Ovary (tissue), 9 donors: ENCODE data around the gene TNPO2. TPM values are rescaled to one million over a fixed set of nuclear protein-coding genes. Genes with fewer than 3 reads are reported as not detected.

ENCODE experiments used
- DNase-seq, 5 donors: peaks; one replicate each; pipeline ENCODE4 v3.0.0-alpha.2; 2019 to 2020
- H3K27ac ChIP-seq, 2 donors: fragments of 200-600 bp; one replicate each; pipeline versions ENCODE4 v1.5.1 to v1.8.0; 2019 to 2022
- H3K27me3 ChIP-seq: fragments of 200-600 bp; one replicate; pipeline ENCODE4 v1.8.0; 2022
- H3K36me3 ChIP-seq: fragments of 200-600 bp; sonication (generic); one replicate; pipeline ENCODE4 v1.5.1; 2019
- H3K4me1 ChIP-seq: one replicate; pipeline ENCODE4 v1.8.1; 2013; ENCODE audit warnings: mild to moderate bottlenecking, moderate library complexity; ENCODE audit not compliant: insufficient read depth
- H3K4me3 ChIP-seq: fragments of 200-600 bp; sonication (generic); one replicate; pipeline ENCODE4 v1.5.1; 2017
- H3K9me3 ChIP-seq, 2 donors: fragments of 200-600 bp in 1 of 2; sonication (generic) in 1 of 2; one replicate each; pipeline versions ENCODE4 v1.5.1 to v1.8.1; 2013 to 2019; ENCODE audit warnings: mild to moderate bottlenecking in 1 of 2, moderate library complexity in 1 of 2
- CTCF ChIP-seq, 3 donors: fragments of 450-650 bp in 2 of 3; fragments of 200-600 bp in 1 of 3; IDR thresholded peaks; one replicate each; pipeline versions ENCODE4 v1.5.1 to v1.8.0; 2016 to 2022; ENCODE audit warnings: antibody characterized with exemption in 3 of 3, mild to moderate bottlenecking in 1 of 3
- EP300 ChIP-seq: sonication (generic); formaldehyde crosslinking; IDR thresholded peaks from one replicate; pipeline ENCODE4 v1.6.1; 2017; ENCODE audit warnings: antibody characterized with exemption
- POLR2A ChIP-seq: fragments of 450-650 bp; IDR thresholded peaks from one replicate; pipeline ENCODE4 v1.6.1; 2017; ENCODE audit warnings: antibody characterized with exemption, mild to moderate bottlenecking, moderate library complexity
- WGBS, 3 donors: extraction: QIAGEN DNeasy Blood & Tissue Kit in 1 of 3; methylation state at CpG; one replicate each; pipeline versions ENCODE4 v1.1.5 to v1.1.7; 2013 to 2017; 5-methylcytosine and 5-hydroxymethylcytosine counted together
- intact Hi-C, 4 donors: fragments of 100-400 bp; cut with DNase I; formaldehyde crosslinking; loops; one replicate each; pipeline versions ENCODE4 v1.11.0 to v1.15.1; 2022 to 2023
- polyA plus RNA-seq, 2 donors: library from polyadenylated mRNA; stranded (reverse); fragments of 200-250 nt in 1 of 2; fragments of 350-450 nt in 1 of 2; fragmentation: Illumina TruSeq in 1 of 2; extraction: RNeasy Lipid Tissue Mini Kit (QIAGEN cat#74804) in 1 of 2; gene quantifications; one replicate each; pipeline ENCODE4 v1.2.3, GENCODE V29; 2013 to 2014
- total RNA-seq, 7 donors: library from RNA; depleted of rRNA in 2 of 7; stranded (reverse); fragments of >200 nt in 2 of 7; fragmentation: NEBNext Ultra II Directional in 3 of 7; extraction: Animal tissue kit (Norgen Biotek cat#: 25700) in 3 of 7; gene quantifications; one replicate each; pipeline versions ENCODE4 v1.1.0 to v1.2.4, GENCODE V29; 2016 to 2023
- donor health status: DM: no; HTN: no; CAD: no; lungs with moderate emphysema.
- donor health status: DM: no; HTN: no; CAD: no.
- donor health status: Bipolar disorder and iron deficiency.
- donor health status: DM: yes; HTN: yes; CAD: no.
- donor health status: DM: no; HTN: no; CAD: no.
- donor health status: DM: yes; HTN: yes; CAD: no.

The TNPO2 gene
- total and polyA plus RNA-seq, 9 donors = 41.5 to 109 (median 75.7) TPM

- Histone ChIP-seq H3K27ac (no peak overlapping the region), H3K36me3 (no peaks in the 10 kb centered on the region), H3K27me3 (no peaks in the 10 kb centered on the region), H3K4me3 (no peak overlapping the region), H3K9me3 (no peaks in the 10 kb centered on the region), H3K4me1 (no peaks in the 10 kb centered on the region)
- TF ChIP-seq POLR2A (no peak), CTCF (IDR thresholded peaks at IDR 0.05) (no peak), EP300 (no peak)
- 87 to 89% (median 87%) methylated on average over 17 of the region's 17 CpGs for WGBS, 3 donors
- DNase-seq = no peak
- intact Hi-C loops = no loop called here
Observed at GRCh38 chr19:12711187-12711586, 12.5 kb downstream of the TNPO2 start.

- no peak for DNase-seq
- no peak overlapping the region for H3K27ac ChIP-seq
- no peak overlapping the region for H3K4me3 ChIP-seq
- TF ChIP-seq CTCF (IDR thresholded peaks at IDR 0.05) (no peak), EP300 (no peak), POLR2A (no peak)
- no peaks in the 10 kb centered on the region for H3K9me3 ChIP-seq
- intact Hi-C loops = no loop called here
- 89 to 93% (median 92%) methylated on average over 8 of the region's 8 CpGs for WGBS, 3 donors
- no peaks in the 10 kb centered on the region for H3K4me1 ChIP-seq
- H3K36me3 ChIP-seq = no peaks in the 10 kb centered on the region
- no peaks in the 10 kb centered on the region for H3K27me3 ChIP-seq
Observed at GRCh38 chr19:12708641-12709040, 15.1 kb downstream of the TNPO2 start.

- no peaks in the 10 kb centered on the region for H3K9me3 ChIP-seq
- H3K36me3 ChIP-seq = no peaks in the 10 kb centered on the region
- TF ChIP-seq POLR2A = no peak
- TF ChIP-seq CTCF (IDR thresholded peaks at IDR 0.05) = no peak
- no peak for TF ChIP-seq EP300
- no peak overlapping the region for H3K4me3 ChIP-seq
- H3K27me3 ChIP-seq = no peaks in the 10 kb centered on the region
- H3K4me1 ChIP-seq = no peaks in the 10 kb centered on the region
- DNase-seq = no peak
- intact Hi-C loops = no loop called here
- H3K27ac ChIP-seq = no peak overlapping the region
- 83 to 91% (median 85%) methylated on average over 12 to 13 of the region's 13 CpGs for WGBS, 3 donors
Observed at GRCh38 chr19:12706332-12706718, 17.4 kb downstream of the TNPO2 start.

- Histone ChIP-seq H3K4me1 (no peaks in the 10 kb centered on the region), H3K27me3 (no peaks in the 10 kb centered on the region), H3K36me3 (no peaks in the 10 kb centered on the region), H3K4me3 (no peak overlapping the region), H3K9me3 (no peaks in the 10 kb centered on the region), H3K27ac (no peak overlapping the region)
- DNase-seq = no peak
- intact Hi-C loops = no loop called here
- WGBS, 3 donors = 87 to 92% (median 87%) methylated on average over 29 of the region's 29 CpGs
- TF ChIP-seq CTCF (IDR thresholded peaks at IDR 0.05) (no peak), EP300 (no peak), POLR2A (no peak)
Observed at GRCh38 chr19:12705654-12706331, 17.9 kb downstream of the TNPO2 start.
